GM18951 (cell line): ENCODE results near the gene LSAMP.

ENCODE experiments used
- POLR2A ChIP-seq: IDR thresholded peaks from 4 replicates; pipeline ENCODE4 v1.6.1; 2011; ENCODE audit warnings: mild to moderate bottlenecking; ENCODE audit not compliant: insufficient read length, insufficient read depth; ENCODE audit errors: extremely low read depth
- in situ Hi-C: fragments of 300-500 bp; cut with MboI; formaldehyde crosslinking; loops from one replicate; pipeline ENCODE4 v1.12.0; 2022; ENCODE audit warnings: low sequenced_read_pairs, mixed read lengths, inconsistent platforms; ENCODE audit not compliant: unreplicated experiment

Gene LSAMP

GRCh38 chr3:115974940-115975339 is 470.3 kb downstream of the LSAMP start:
- in situ Hi-C loops, result no loop called here
- no peak for TF ChIP-seq POLR2A

- no peak for TF ChIP-seq POLR2A
- in situ Hi-C loops, result no loop called here
These were observed 476.4 kb downstream of the LSAMP start for GRCh38 chr3:115968871-115969270.

- in situ Hi-C loops, result no loop called here
- TF ChIP-seq POLR2A, result no peak
These were observed 483.9 kb downstream of the LSAMP start for GRCh38 chr3:115961380-115961779.

GRCh38 chr3:115960799-115961198 is 484.5 kb downstream of the LSAMP start:
- in situ Hi-C loops, result no loop called here
- no peak for TF ChIP-seq POLR2A

GRCh38 chr3:115958526-115958925 is 486.8 kb downstream of the LSAMP start:
- in situ Hi-C loops, result no loop called here

GRCh38 chr3:115947325-115947724 is 498.0 kb downstream of the LSAMP start:
- TF ChIP-seq POLR2A, result no peak

More at GRCh38 chr3:115958526-115958925, 486.8 kb downstream of the LSAMP start:
- TF ChIP-seq POLR2A, result no peak

GRCh38 chr3:115943579-115943978 is 501.7 kb downstream of the LSAMP start:
- in situ Hi-C loops, result no loop called here
- no peak for TF ChIP-seq POLR2A

More at GRCh38 chr3:115947325-115947724, 498.0 kb downstream of the LSAMP start:
- in situ Hi-C loops, result no loop called here

- no peak for TF ChIP-seq POLR2A
- in situ Hi-C loops, result no loop called here
These were observed 508.2 kb downstream of the LSAMP start for GRCh38 chr3:115937054-115937453.

GRCh38 chr3:115932807-115933206 is 512.5 kb downstream of the LSAMP start:
- in situ Hi-C loops, result no loop called here
- no peak for TF ChIP-seq POLR2A

GRCh38 chr3:115931581-115931980 is 513.7 kb downstream of the LSAMP start:
- in situ Hi-C loops, result no loop called here
- no peak for TF ChIP-seq POLR2A

- in situ Hi-C loops, result no loop called here
- TF ChIP-seq POLR2A, result no peak
These were observed 514.4 kb downstream of the LSAMP start for GRCh38 chr3:115930922-115931321.

- TF ChIP-seq POLR2A, result no peak
- in situ Hi-C loops, result no loop called here
These were observed 515.1 kb downstream of the LSAMP start for GRCh38 chr3:115930168-115930567.

GRCh38 chr3:115928376-115928775 is 516.9 kb downstream of the LSAMP start:
- in situ Hi-C loops, result no loop called here
- no peak for TF ChIP-seq POLR2A

- in situ Hi-C loops, result no loop called here
- TF ChIP-seq POLR2A, result no peak
These were observed 518.1 kb downstream of the LSAMP start for GRCh38 chr3:115927197-115927596.
